ENCODE data around the gene MAST4. TPM values are rescaled to one million over a fixed set of nuclear protein-coding genes. Genes with fewer than 3 reads are reported as not detected.

MAST4 gene
- total and polyA plus RNA-seq, 2 donors (not counting 1 experiment from before 2014, with no cell fraction given) = 2.5 to 57.1 TPM

DNA sequence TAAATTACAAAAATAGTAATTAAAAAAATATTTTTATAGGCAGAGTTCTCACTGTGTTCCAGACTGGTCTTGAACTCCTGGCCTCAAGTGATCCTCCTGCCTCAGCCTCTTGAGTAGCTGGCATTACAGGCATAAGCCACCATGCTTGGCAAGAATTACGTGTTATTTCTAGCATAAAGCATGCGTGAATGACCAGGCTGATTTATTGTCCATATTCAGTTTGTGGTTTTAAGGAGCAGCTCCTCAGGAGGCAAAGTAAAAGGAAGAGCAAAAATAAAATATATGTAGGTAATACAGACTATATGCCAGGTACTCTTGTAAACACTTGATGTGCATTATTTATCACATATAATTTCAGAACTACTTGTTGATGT lies 607.5 kb downstream of the MAST4 start:
- 6% methylated on average over 2 of the region's 2 CpGs for WGBS (ENCODE audit: insufficient coverage)
- Histone ChIP-seq H3K4me2 (replicated peaks; ENCODE audit: low read depth, low read length, poor library complexity, severe bottlenecking) (peak overlapping the region; percentile 69), H3K4me3 (ENCODE audit: control extremely low read depth in 1 of 5, extremely low read depth in 1 of 5, insufficient read depth in 1 of 5, low read depth in 2 of 5, low read length in 4 of 5) (peak overlapping the region in 1 of 5 experiments; percentile 36), H3K27me3 (replicated peaks in 1 of 4; ENCODE audit: control extremely low read depth in 1 of 4, control insufficient read depth in 3 of 4, insufficient read depth in 4 of 4, low read length in 3 of 4) (no peaks in the 10 kb centered on the region), H3K36me3 (replicated peaks in 1 of 2; ENCODE audit: control extremely low read depth in 1 of 2, control insufficient read depth in 1 of 2, extremely low read depth in 1 of 2, insufficient read depth in 2 of 2, low read length in 1 of 2) (no peaks in the 10 kb centered on the region), H4K20me1 (ENCODE audit: control insufficient read depth, insufficient read depth, low read length, poor library complexity, severe bottlenecking) (no peaks in the 10 kb centered on the region), H3K4me1 (ENCODE audit: control insufficient read depth in 2 of 2, insufficient read depth in 2 of 2, low read length in 2 of 2) (peaks cover 93 to 97% of the 10 kb centered on the region in 2 donors), H3K27ac (ENCODE audit: low read length in 2 of 2) (peak overlapping the region; percentile 86 to 88), H3K79me2 (ENCODE audit: control insufficient read depth, insufficient read depth, low read length) (peaks cover 63% of the 10 kb centered on the region), H3K9me3 (ENCODE audit: control extremely low read depth in 1 of 3, control insufficient read depth in 2 of 3, insufficient read depth in 1 of 3, low read length in 2 of 3) (peaks cover 0 to 19% (median 7%) of the 10 kb centered on the region in 3 donors), H3K9ac (ENCODE audit: low read length) (no peak overlapping the region), H2AFZ (ENCODE audit: insufficient read depth, low read depth, low read length, poor library complexity, severe bottlenecking) (no peak overlapping the region)
- Mint-ChIP-seq H3K4me3 (peak overlapping the region; percentile 52), H3K9me3 (ENCODE audit: insufficient read depth) (peaks cover 3% of the 10 kb centered on the region), H3K27ac (peak overlapping the region; percentile 92), H3K27me3 (no peaks in the 10 kb centered on the region), H3K4me1 (peaks cover 92% of the 10 kb centered on the region)
- no peak for TF ChIP-seq EZH2 (IDR thresholded peaks at IDR 0.05; ENCODE audit: borderline replicate concordance, insufficient read depth, low read depth, low read length, poor library complexity, severe bottlenecking)
- TF ChIP-seq, protein P1, sequence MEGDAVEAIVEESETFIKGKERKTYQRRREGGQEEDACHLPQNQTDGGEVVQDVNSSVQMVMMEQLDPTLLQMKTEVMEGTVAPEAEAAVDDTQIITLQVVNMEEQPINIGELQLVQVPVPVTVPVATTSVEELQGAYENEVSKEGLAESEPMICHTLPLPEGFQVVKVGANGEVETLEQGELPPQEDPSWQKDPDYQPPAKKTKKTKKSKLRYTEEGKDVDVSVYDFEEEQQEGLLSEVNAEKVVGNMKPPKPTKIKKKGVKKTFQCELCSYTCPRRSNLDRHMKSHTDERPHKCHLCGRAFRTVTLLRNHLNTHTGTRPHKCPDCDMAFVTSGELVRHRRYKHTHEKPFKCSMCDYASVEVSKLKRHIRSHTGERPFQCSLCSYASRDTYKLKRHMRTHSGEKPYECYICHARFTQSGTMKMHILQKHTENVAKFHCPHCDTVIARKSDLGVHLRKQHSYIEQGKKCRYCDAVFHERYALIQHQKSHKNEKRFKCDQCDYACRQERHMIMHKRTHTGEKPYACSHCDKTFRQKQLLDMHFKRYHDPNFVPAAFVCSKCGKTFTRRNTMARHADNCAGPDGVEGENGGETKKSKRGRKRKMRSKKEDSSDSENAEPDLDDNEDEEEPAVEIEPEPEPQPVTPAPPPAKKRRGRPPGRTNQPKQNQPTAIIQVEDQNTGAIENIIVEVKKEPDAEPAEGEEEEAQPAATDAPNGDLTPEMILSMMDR (IDR thresholded peaks at IDR 0.05) = no peak
- DNase-seq (peak; percentile 31), ATAC-seq (ENCODE audit: low read depth) (no peak)
- ChIA-PET CTCF (interaction anchor here (1.4 to 13.8 kb wide), 5 partner anchors 9 to 1049 kb away, joined by 3 to 582 read pairs (median 6); partner anchors contain the start of gene CD180), POLR2A (interaction anchor here (0.7 to 1.4 kb wide), 5 partner anchors 8 to 1012 kb away, joined by 3 to 7 read pairs (median 5); partner anchors contain the start of gene PIK3R1)
- intact Hi-C loops (cut with micrococcal nuclease) = loop anchor here (1.0 kb wide), 1 partner anchor 7 kb away; the partner anchor contains the start of gene CD180

DNA sequence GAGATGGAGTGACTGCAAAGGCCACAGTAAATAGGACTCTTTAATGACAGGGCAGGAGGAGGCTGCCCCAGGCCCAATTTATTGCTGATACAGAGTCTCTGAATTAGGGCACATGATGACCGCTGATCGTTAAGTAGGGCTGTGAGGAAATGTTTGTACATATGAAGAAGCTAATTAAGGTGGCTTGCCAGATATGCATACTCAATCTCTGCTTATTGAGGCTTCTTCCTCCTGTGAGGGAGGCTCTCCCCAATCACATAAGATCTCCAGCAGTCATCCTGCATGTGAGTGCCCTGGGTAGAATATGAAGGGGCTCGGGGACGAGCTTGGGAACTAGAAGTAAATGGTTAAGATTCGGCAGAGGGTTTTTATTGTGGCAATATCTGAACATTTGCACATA lies 608.6 kb downstream of the MAST4 start:
- intact Hi-C loops (cut with micrococcal nuclease) = loop anchor here (1.0 to 5.0 kb wide), 5 partner anchors 9 to 1278 kb away; partner anchors contain the start of genes CD180 and ERBIN
- DNase-seq (no peak), ATAC-seq (ENCODE audit: low read depth) (no peak)
- H4K20me1 ChIP-seq (ENCODE audit: control insufficient read depth, insufficient read depth, low read length, poor library complexity, severe bottlenecking) = no peaks in the 10 kb centered on the region
- Mint-ChIP-seq H3K4me1 (peaks cover 90% of the 10 kb centered on the region), H3K27me3 (no peaks in the 10 kb centered on the region), H3K27ac (peak overlapping the region; percentile 92), H3K9me3 (ENCODE audit: insufficient read depth) (peaks cover 3% of the 10 kb centered on the region), H3K4me3 (peak overlapping the region; percentile 62)
- peak overlapping the region; percentile 86 to 88 for H3K27ac ChIP-seq (ENCODE audit: low read length in 2 of 2)
- ChIA-PET CTCF (interaction anchor here (0.6 to 13.8 kb wide), 7 partner anchors 10 to 1047 kb away, joined by 3 to 582 read pairs (median 6); partner anchors contain the start of gene CD180), POLR2A (interaction anchor here (0.9 to 3.0 kb wide), 6 partner anchors 8 to 14 kb away, joined by 3 to 19 read pairs (median 4); partner anchors contain the start of gene CD180)
- H3K9ac ChIP-seq (ENCODE audit: low read length) = peak overlapping the region; percentile 12
- H3K79me2 ChIP-seq (ENCODE audit: control insufficient read depth, insufficient read depth, low read length) = peaks cover 62% of the 10 kb centered on the region
- peak overlapping the region in 1 of 5 experiments; percentile 47 for H3K4me3 ChIP-seq (ENCODE audit: control extremely low read depth in 1 of 5, extremely low read depth in 1 of 5, insufficient read depth in 1 of 5, low read depth in 2 of 5, low read length in 4 of 5)
- peaks cover 92 to 96% of the 10 kb centered on the region in 2 donors for H3K4me1 ChIP-seq (ENCODE audit: control insufficient read depth in 2 of 2, insufficient read depth in 2 of 2, low read length in 2 of 2)
- WGBS (ENCODE audit: insufficient coverage) = no CpG with 5 or more reads among the region's 5 CpGs
- H3K4me2 ChIP-seq (replicated peaks; ENCODE audit: low read depth, low read length, poor library complexity, severe bottlenecking) = peak overlapping the region; percentile 69
- H3K36me3 ChIP-seq (replicated peaks in 1 of 2; ENCODE audit: control extremely low read depth in 1 of 2, control insufficient read depth in 1 of 2, extremely low read depth in 1 of 2, insufficient read depth in 2 of 2, low read length in 1 of 2) = no peaks in the 10 kb centered on the region
- no peak for TF ChIP-seq EZH2 (IDR thresholded peaks at IDR 0.05; ENCODE audit: borderline replicate concordance, insufficient read depth, low read depth, low read length, poor library complexity, severe bottlenecking)
- no peaks in the 10 kb centered on the region for H3K27me3 ChIP-seq (replicated peaks in 1 of 4; ENCODE audit: control extremely low read depth in 1 of 4, control insufficient read depth in 3 of 4, insufficient read depth in 4 of 4, low read length in 3 of 4)
- peak overlapping the region; percentile 68 for H2AFZ ChIP-seq (ENCODE audit: insufficient read depth, low read depth, low read length, poor library complexity, severe bottlenecking)
- H3K9me3 ChIP-seq (ENCODE audit: control extremely low read depth in 1 of 3, control insufficient read depth in 2 of 3, insufficient read depth in 1 of 3, low read length in 2 of 3) = peaks cover 0 to 19% (median 7%) of the 10 kb centered on the region in 3 donors

All from B cell (primary cell).